B cell (primary cell): ENCODE data around the gene GHDC. TPM values are rescaled to one million over a fixed set of nuclear protein-coding genes. Genes with fewer than 3 reads are reported as not detected.

ENCODE experiments used
- ATAC-seq: fragments of 200-7000 bp; cut with Tn5 transposase; one replicate; pipeline ENCODE4 v1.10.0; 2021; ENCODE audit warnings: low read depth, mild to moderate bottlenecking, moderate number of reproducible peaks, moderate library complexity
- CTCF ChIA-PET: fragments of 350-600 bp; sonication (Branson Sonifier 250); formaldehyde crosslinking; loops from one replicate; lab custom pipeline; 2021; ENCODE audit warnings: antibody characterized with exemption, inconsistent platforms; lab: Charles Lee
- POLR2A ChIA-PET: fragments of 350-600 bp; sonication (Branson Sonifier 250); formaldehyde crosslinking; loops from one replicate; lab custom pipeline; 2021; ENCODE audit warnings: antibody characterized with exemption; lab: Charles Lee
- DNase-seq: peaks from one replicate; pipeline ENCODE4 v3.0.0; 2013
- H2AFZ ChIP-seq: 2 replicates; pipeline ENCODE4 v1.6.1; 2012; ENCODE audit warnings: mild to moderate bottlenecking, low read depth, low read length; ENCODE audit not compliant: insufficient read depth, poor library complexity, severe bottlenecking
- H3K27ac ChIP-seq, 2 donors: 1 replicate in 1 of 2; 2 replicates in 1 of 2; pipeline ENCODE4 v1.5.1; 2012 to 2013; ENCODE audit warnings: low read length in 2 of 2, mild to moderate bottlenecking in 2 of 2, moderate library complexity in 1 of 2
- H3K27me3 ChIP-seq, 4 experiments: fragments of 200-600 bp in 1 of 4; sonication (generic) in 1 of 4; replicated peaks in 1 of 4; 1 replicate in 2 of 4; 2 replicates in 2 of 4; pipeline versions ENCODE4 v1.6.1 to v1.7.0; 2013 to 2016; ENCODE audit warnings: low read length in 3 of 4, mild to moderate bottlenecking in 2 of 4, mixed read lengths in 1 of 4, moderate library complexity in 1 of 4; ENCODE audit not compliant: insufficient read depth in 4 of 4, control insufficient read depth in 3 of 4; ENCODE audit errors: control extremely low read depth in 1 of 4
- H3K36me3 ChIP-seq, 2 experiments: replicated peaks in 1 of 2; 1 replicate in 1 of 2; 2 replicates in 1 of 2; pipeline versions ENCODE4 v1.6.1 to v1.7.1; 2013; ENCODE audit warnings: low read length in 1 of 2; ENCODE audit not compliant: insufficient read depth in 2 of 2, control insufficient read depth in 1 of 2; ENCODE audit errors: control extremely low read depth in 1 of 2, extremely low read depth in 1 of 2
- H3K4me1 ChIP-seq, 2 donors: fragments of 200-600 bp in 1 of 2; sonication (generic) in 1 of 2; 1 replicate in 1 of 2; 2 replicates in 1 of 2; pipeline versions ENCODE4 v1.5.1 to v1.6.1; 2013 to 2017; ENCODE audit warnings: low read length in 2 of 2; ENCODE audit not compliant: control insufficient read depth in 2 of 2, insufficient read depth in 2 of 2
- H3K4me2 ChIP-seq: replicated peaks from 2 replicates; pipeline ENCODE3; 2012; ENCODE audit warnings: mild to moderate bottlenecking, low read depth, low read length; ENCODE audit not compliant: poor library complexity, severe bottlenecking
- H3K4me3 ChIP-seq, 5 experiments: fragments of 200-600 bp in 1 of 5; sonication (generic) in 1 of 5; 1 replicate in 3 of 5; 2 replicates in 2 of 5; pipeline versions ENCODE4 v1.5.1 to v1.7.0; 2011 to 2016; ENCODE audit warnings: low read length in 4 of 5, mild to moderate bottlenecking in 4 of 5, low read depth in 2 of 5, control low read depth in 1 of 5, moderate library complexity in 1 of 5; ENCODE audit not compliant: insufficient read depth in 1 of 5; ENCODE audit errors: control extremely low read depth in 1 of 5, extremely low read depth in 1 of 5
- H3K79me2 ChIP-seq: fragments of 200-600 bp; sonication (generic); one replicate; pipeline ENCODE4 v1.6.0; 2016; ENCODE audit warnings: low read length; ENCODE audit not compliant: control insufficient read depth, insufficient read depth
- H3K9ac ChIP-seq: fragments of 200-600 bp; sonication (generic); 2 replicates; pipeline ENCODE4 v1.6.1; 2017; ENCODE audit warnings: mild to moderate bottlenecking, low read length, moderate library complexity
- H3K9me3 ChIP-seq, 3 donors: one replicate each; pipeline versions ENCODE4 v1.6.1 to v1.7.1; 2013; ENCODE audit warnings: low read length in 2 of 3; ENCODE audit not compliant: control insufficient read depth in 2 of 3, insufficient read depth in 1 of 3; ENCODE audit errors: control extremely low read depth in 1 of 3
- H4K20me1 ChIP-seq: 2 replicates; pipeline ENCODE4 v1.6.0; 2012; ENCODE audit warnings: mild to moderate bottlenecking, low read length; ENCODE audit not compliant: insufficient read depth, control insufficient read depth, poor library complexity, severe bottlenecking
- H3K27ac Mint-ChIP-seq: one replicate; pipeline ENCODE4 v1.8.0; 2021; ENCODE audit warnings: mixed read lengths
- H3K27me3 Mint-ChIP-seq: one replicate; pipeline ENCODE4 v1.8.0; 2021; ENCODE audit warnings: mixed read lengths
- H3K4me1 Mint-ChIP-seq: one replicate; pipeline ENCODE4 v1.8.0; 2021; ENCODE audit warnings: mixed read lengths
- H3K4me3 Mint-ChIP-seq: one replicate; pipeline ENCODE4 v1.8.0; 2021; ENCODE audit warnings: mixed read lengths
- H3K9me3 Mint-ChIP-seq: one replicate; pipeline ENCODE4 v1.8.0; 2022; ENCODE audit warnings: mixed read lengths; ENCODE audit not compliant: insufficient read depth
- EZH2 ChIP-seq: IDR thresholded peaks from 2 replicates; pipeline ENCODE4 v1.6.1; 2012; ENCODE audit warnings: borderline replicate concordance, low read depth, mild to moderate bottlenecking, moderate library complexity, low read length; ENCODE audit not compliant: insufficient read depth, poor library complexity, severe bottlenecking
- WGBS: methylation state at CpG from one replicate; pipeline ENCODE4 v1.1.5; 2013; ENCODE audit warnings: missing lambda C conversion rate; ENCODE audit not compliant: insufficient coverage; 5-methylcytosine and 5-hydroxymethylcytosine counted together
- intact Hi-C: fragments of 100-400 bp; cut with micrococcal nuclease; formaldehyde crosslinking; loops from one replicate; pipeline ENCODE4 v1.10.0; 2022
- polyA plus RNA-seq: library from polyadenylated mRNA; depleted of rRNA; stranded (reverse); fragments of >200 nt; gene quantifications from 2 replicates; pipeline ENCODE4 v1.2.3, GENCODE V29; 2012
- total RNA-seq, 2 donors: library from RNA; stranded (reverse); fragments of 120-200 nt in 1 of 2; gene quantifications; 1 replicate in 1 of 2; 2 replicates in 1 of 2; pipeline versions ENCODE4 v1.2.3 to v1.2.4, GENCODE V29; 2013 to 2022
- TF ChIP-seq, protein P1 (sequence below): fragments of 200-600 bp; IDR thresholded peaks from one replicate; pipeline ENCODE4 v1.8.0; 2022; ENCODE audit warnings: antibody characterized with exemption, mild to moderate bottlenecking

Gene GHDC
- total and polyA plus RNA-seq, 2 donors (not counting 1 experiment from before 2014, with no cell fraction given) = 41.5 to 65.4 TPM

DNA sequence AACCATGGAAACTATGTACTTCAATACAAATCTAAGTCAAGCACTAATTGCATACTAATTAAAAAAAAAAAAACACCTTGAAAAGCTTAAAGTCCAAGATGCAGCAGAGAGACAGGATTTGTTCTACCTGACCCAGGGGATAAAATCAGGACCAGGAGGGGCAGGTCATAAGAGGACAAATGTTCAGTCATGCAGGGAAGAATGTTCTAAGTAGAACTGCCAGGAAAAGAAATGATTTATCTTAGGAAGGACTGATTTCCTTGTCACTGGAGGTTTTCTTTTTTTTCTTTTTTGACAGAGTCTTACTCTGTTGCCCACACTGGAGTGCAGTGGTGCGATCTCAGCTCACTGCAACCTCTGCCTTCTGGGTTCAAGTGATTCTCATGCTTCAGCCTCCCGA, 9.1 kb upstream of the GHDC start:
- no peak for TF ChIP-seq EZH2
- TF ChIP-seq, protein P1, sequence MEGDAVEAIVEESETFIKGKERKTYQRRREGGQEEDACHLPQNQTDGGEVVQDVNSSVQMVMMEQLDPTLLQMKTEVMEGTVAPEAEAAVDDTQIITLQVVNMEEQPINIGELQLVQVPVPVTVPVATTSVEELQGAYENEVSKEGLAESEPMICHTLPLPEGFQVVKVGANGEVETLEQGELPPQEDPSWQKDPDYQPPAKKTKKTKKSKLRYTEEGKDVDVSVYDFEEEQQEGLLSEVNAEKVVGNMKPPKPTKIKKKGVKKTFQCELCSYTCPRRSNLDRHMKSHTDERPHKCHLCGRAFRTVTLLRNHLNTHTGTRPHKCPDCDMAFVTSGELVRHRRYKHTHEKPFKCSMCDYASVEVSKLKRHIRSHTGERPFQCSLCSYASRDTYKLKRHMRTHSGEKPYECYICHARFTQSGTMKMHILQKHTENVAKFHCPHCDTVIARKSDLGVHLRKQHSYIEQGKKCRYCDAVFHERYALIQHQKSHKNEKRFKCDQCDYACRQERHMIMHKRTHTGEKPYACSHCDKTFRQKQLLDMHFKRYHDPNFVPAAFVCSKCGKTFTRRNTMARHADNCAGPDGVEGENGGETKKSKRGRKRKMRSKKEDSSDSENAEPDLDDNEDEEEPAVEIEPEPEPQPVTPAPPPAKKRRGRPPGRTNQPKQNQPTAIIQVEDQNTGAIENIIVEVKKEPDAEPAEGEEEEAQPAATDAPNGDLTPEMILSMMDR = no peak
- DNase-seq (no peak), ATAC-seq (no peak)
- Histone ChIP-seq H3K4me3 (no peak overlapping the region), H3K27me3 (no peaks in the 10 kb centered on the region), H3K27ac (no peak overlapping the region), H3K36me3 (peaks cover 1 to 28% of the 10 kb centered on the region in 2 experiments), H2AFZ (no peak overlapping the region), H4K20me1 (no peaks in the 10 kb centered on the region), H3K9ac (no peak overlapping the region), H3K79me2 (no peaks in the 10 kb centered on the region), H3K9me3 (no peaks in the 10 kb centered on the region), H3K4me1 (peaks cover 11 to 13% of the 10 kb centered on the region in 2 donors), H3K4me2 (no peak overlapping the region)
- H3K4me1 Mint-ChIP-seq = peaks cover 14% of the 10 kb centered on the region
- H3K9me3 Mint-ChIP-seq = no peaks in the 10 kb centered on the region
- WGBS = 100% methylated on average over 1 of the region's 2 CpGs
- H3K27me3 Mint-ChIP-seq = no peaks in the 10 kb centered on the region
- intact Hi-C loops = no loop called here
- POLR2A ChIA-PET = no interaction called here
- no peak overlapping the region for H3K27ac Mint-ChIP-seq
- CTCF ChIA-PET = no interaction called here
- H3K4me3 Mint-ChIP-seq = no peak overlapping the region

DNA sequence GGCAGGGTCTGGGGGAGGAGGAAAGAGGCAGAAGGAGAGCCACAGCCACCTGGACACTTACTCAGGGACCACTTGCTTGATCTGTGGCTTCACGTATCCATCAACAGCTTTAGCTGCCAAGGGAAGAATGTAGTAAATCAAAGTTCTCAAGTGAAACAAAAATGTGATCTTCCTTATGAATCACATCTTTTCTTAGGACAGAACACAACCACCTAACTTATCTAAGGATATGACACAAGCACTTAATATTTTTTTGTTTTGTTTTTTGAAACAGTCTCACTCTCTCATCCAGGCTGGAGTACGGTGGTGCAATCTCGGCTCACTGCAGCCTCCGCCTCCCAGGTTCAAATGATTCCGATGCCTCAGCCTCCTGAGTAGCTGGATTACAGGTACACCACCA, 8.4 kb upstream of the GHDC start:
- POLR2A ChIA-PET = no interaction called here
- DNase-seq (no peak), ATAC-seq (no peak)
- Histone ChIP-seq H3K4me1 (peaks cover 11 to 15% of the 10 kb centered on the region in 2 donors), H3K27ac (no peak overlapping the region), H3K36me3 (peaks cover 1 to 24% of the 10 kb centered on the region in 2 experiments), H3K79me2 (no peaks in the 10 kb centered on the region), H3K9ac (no peak overlapping the region), H4K20me1 (no peaks in the 10 kb centered on the region), H3K27me3 (no peaks in the 10 kb centered on the region), H2AFZ (no peak overlapping the region), H3K9me3 (no peaks in the 10 kb centered on the region), H3K4me2 (no peak overlapping the region), H3K4me3 (no peak overlapping the region)
- CTCF ChIA-PET = interaction anchor here (0.8 kb wide), 1 partner anchor 9 kb away, joined by 3 read pairs; the partner anchor contains the start of gene GHDC
- Mint-ChIP-seq H3K27ac (no peak overlapping the region), H3K4me3 (no peak overlapping the region), H3K4me1 (peaks cover 17% of the 10 kb centered on the region), H3K9me3 (no peaks in the 10 kb centered on the region), H3K27me3 (no peaks in the 10 kb centered on the region)
- intact Hi-C loops = no loop called here
- WGBS = 100% methylated on average over 2 of the region's 5 CpGs
- no peak for TF ChIP-seq EZH2
- TF ChIP-seq, protein P1 = no peak
